GM13976 (cell line): Measurements from ENCODE around the gene KLK4.

Experiments used
- DNase-seq: peaks from one replicate; pipeline ENCODE4 v3.0.0; 2012; ENCODE audit warnings: low spot score
- CTCF ChIP-seq: IDR thresholded peaks from 2 replicates; pipeline ENCODE4 v1.5.1; 2012; ENCODE audit warnings: borderline replicate concordance, mild to moderate bottlenecking; ENCODE audit not compliant: insufficient read depth; ENCODE audit errors: extremely low read depth, missing control alignments, control extremely low read depth
- in situ Hi-C: fragments of 300-500 bp; cut with MboI; formaldehyde crosslinking; loops from one replicate; pipeline ENCODE4 v1.12.0; 2022; ENCODE audit warnings: low sequenced_read_pairs, mixed read lengths, inconsistent platforms; ENCODE audit not compliant: unreplicated experiment

KLK4 gene

DNA sequence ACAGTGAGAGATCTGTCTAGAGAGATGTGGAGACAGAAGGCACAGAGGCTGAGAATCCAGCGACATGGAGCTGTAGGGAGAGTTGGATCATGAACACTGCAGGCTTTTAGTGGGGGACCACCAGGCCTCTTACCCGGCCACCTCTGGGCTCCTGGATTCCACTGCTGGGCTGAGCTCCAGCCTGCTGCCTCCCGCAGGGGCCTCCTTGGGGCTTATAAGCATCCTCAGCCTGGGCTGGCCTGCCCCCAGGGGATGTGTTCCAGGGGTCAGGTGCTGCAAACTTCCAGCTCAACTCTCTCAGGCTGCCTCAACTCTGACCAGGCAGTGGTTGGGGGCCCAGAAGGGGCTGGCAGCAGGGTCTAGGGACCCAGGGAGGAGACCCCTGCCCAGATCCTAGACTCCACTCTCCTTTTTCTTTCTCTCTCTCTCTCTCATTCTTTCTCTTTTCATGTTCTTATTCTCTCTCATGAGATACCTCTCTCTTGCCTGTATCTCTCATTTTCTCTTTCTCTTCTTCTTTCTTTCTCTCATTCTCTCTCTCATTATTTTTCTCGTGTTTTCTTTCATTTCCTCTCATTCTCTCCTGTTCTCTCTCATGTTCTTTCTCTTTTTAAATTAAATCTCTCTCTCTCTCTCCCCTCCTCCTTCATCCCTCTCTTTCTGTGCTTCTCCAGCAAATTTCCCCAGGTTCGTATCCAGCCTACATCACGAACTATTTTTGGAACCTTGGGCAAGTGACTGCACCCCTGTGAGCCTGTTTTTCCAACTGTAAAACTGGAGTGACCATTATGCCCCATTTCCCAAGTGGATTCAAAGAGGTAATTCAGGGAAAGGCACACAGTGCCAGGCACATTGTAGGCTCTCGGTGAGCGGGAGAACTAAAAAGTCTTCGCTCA, at the start of gene KLK4:
TSS of gene KLK4 (minus strand) at position 190 of the 896 bp plus-strand sequence. CDS start 657 bp downstream, outside the sequence.
- TF ChIP-seq CTCF = no peak
- DNase-seq = no peak
- in situ Hi-C loops = loop anchor here (10.0 kb wide), 1 partner anchor 117 kb away; the partner anchor contains the start of gene ACP4

- no peak for DNase-seq
- TF ChIP-seq CTCF = no peak
- in situ Hi-C loops = no loop called here
Measured at GRCh38 chr19:50959731-50960500, 48.7 kb upstream of the KLK4 start.

- DNase-seq = no peak
- in situ Hi-C loops = no loop called here
- no peak for TF ChIP-seq CTCF
Measured at GRCh38 chr19:50957587-50957986, 46.4 kb upstream of the KLK4 start.

- no peak for TF ChIP-seq CTCF
- in situ Hi-C loops = no loop called here
- DNase-seq = no peak
Measured at GRCh38 chr19:50952910-50953309, 41.7 kb upstream of the KLK4 start, which contains the start of gene KLK5. Gene KLK5 (minus strand): TSS chr19:50953038. CDS start chr19:50952657, 381 bp downstream.

DNA sequence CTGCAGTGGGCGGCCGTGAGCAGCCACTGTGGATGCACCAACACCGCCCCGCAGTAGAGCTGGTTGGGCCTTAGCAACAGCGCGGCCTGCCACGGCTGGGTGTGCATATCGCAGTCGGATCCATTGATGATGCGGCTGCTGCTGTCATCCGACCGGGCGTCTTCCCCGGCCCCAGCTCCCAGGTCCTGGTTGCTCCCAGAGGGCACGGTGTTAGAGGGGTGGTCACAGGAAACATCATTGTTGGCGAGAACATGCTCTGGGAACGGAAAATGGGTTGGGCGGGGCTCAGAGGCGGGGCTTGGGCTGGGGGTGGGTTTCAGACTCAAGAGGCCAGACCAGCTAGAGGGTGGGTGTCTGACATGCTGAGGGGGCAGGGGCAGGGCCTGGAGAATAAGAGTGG, 38.7 kb upstream of the KLK4 start:
- DNase-seq = no peak
- in situ Hi-C loops = no loop called here
- TF ChIP-seq CTCF = no peak

DNA sequence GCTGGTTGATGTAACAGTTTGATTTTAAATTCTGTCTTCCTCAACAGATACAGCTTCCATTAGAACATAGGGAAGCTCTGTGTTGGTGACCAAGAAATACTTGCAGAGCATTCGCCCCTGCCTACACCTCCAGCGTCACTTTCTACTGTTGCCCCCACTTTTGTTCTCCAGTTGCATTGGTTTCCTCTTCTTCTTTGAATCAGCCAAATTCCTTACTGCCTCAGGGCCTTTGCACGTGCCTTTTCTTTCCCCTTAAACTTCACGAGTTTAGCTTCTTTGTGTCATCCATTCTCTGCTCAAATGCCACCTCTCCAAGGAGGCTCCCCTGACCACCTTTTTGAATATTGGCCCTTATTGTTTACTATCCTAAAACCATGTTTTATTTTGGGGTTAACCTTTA, 35.9 kb upstream of the KLK4 start:
- DNase-seq = no peak
- TF ChIP-seq CTCF = no peak
- in situ Hi-C loops = no loop called here
